ENCODE measurements around the gene BTN1A1.
"Not testable (repeated sequence)": the region's sequence is repeated elsewhere in the genome, so short reads cannot be mapped to it uniquely, and the experiment has no call there.

BTN1A1 gene

GRCh38 chr6:26475823-26476729, 24.0 kb upstream of the BTN1A1 start:
- DNase-seq, result no peak

GRCh38 chr6:26476896-26477295, 23.2 kb upstream of the BTN1A1 start:
- DNase-seq, result no peak

GRCh38 chr6:26477426-26477825, 22.7 kb upstream of the BTN1A1 start:
- no peak for DNase-seq

GRCh38 chr6:26478100-26478984, 21.8 kb upstream of the BTN1A1 start:
- no peak for DNase-seq

- DNase-seq, result no peak
These were observed 21.2 kb upstream of the BTN1A1 start for GRCh38 chr6:26478985-26479278.

GRCh38 chr6:26482338-26482737, 17.8 kb upstream of the BTN1A1 start:
- DNase-seq, result no peak

GRCh38 chr6:26483727-26484126, 16.4 kb upstream of the BTN1A1 start:
- DNase-seq, result no peak

GRCh38 chr6:26484161-26484560, 15.9 kb upstream of the BTN1A1 start:
- no peak for DNase-seq

- DNase-seq, result no peak
These were observed 14.9 kb upstream of the BTN1A1 start for GRCh38 chr6:26485112-26485780.

- DNase-seq, result no peak
These were observed 13.7 kb upstream of the BTN1A1 start for GRCh38 chr6:26486358-26486757.

GRCh38 chr6:26487466-26487865, 12.6 kb upstream of the BTN1A1 start:
- no peak for DNase-seq

- DNase-seq, result no peak
These were observed 9.8 kb upstream of the BTN1A1 start for GRCh38 chr6:26489996-26490964.

- no peak for DNase-seq
These were observed 8.5 kb upstream of the BTN1A1 start for GRCh38 chr6:26491604-26492003.

GRCh38 chr6:26493258-26493657, 6.8 kb upstream of the BTN1A1 start:
- no peak for DNase-seq

- DNase-seq, result no peak
These were observed 6.0 kb upstream of the BTN1A1 start for GRCh38 chr6:26494117-26494516.

GRCh38 chr6:26495281-26495680, 4.8 kb upstream of the BTN1A1 start:
- no peak for DNase-seq

- no peak for DNase-seq
These were observed 2.5 kb upstream of the BTN1A1 start for GRCh38 chr6:26497610-26498009.

- no peak for DNase-seq
These were observed 1.4 kb downstream of the BTN1A1 start for GRCh38 chr6:26501482-26501986.

- no peak for DNase-seq
These were observed 2.1 kb downstream of the BTN1A1 start for GRCh38 chr6:26502165-26502564.

- DNase-seq, result no peak
These were observed 2.5 kb downstream of the BTN1A1 start for GRCh38 chr6:26502626-26503025.

GRCh38 chr6:26507658-26508057, 7.6 kb downstream of the BTN1A1 start:
- DNase-seq, result no peak

GRCh38 chr6:26511033-26511432, 10.9 kb downstream of the BTN1A1 start:
- DNase-seq, result not testable (repeated sequence)

All from NCI-H2081 (cell line).